GM18951 (cell line): Measurements from ENCODE around the gene DLK1.

ENCODE experiments used
- POLR2A ChIP-seq: IDR thresholded peaks from 4 replicates; pipeline ENCODE4 v1.6.1; 2011; ENCODE audit warnings: mild to moderate bottlenecking; ENCODE audit not compliant: insufficient read length, insufficient read depth; ENCODE audit errors: extremely low read depth
- in situ Hi-C: fragments of 300-500 bp; cut with MboI; formaldehyde crosslinking; loops from one replicate; pipeline ENCODE4 v1.12.0; 2022; ENCODE audit warnings: low sequenced_read_pairs, mixed read lengths, inconsistent platforms; ENCODE audit not compliant: unreplicated experiment

DLK1 gene

DNA sequence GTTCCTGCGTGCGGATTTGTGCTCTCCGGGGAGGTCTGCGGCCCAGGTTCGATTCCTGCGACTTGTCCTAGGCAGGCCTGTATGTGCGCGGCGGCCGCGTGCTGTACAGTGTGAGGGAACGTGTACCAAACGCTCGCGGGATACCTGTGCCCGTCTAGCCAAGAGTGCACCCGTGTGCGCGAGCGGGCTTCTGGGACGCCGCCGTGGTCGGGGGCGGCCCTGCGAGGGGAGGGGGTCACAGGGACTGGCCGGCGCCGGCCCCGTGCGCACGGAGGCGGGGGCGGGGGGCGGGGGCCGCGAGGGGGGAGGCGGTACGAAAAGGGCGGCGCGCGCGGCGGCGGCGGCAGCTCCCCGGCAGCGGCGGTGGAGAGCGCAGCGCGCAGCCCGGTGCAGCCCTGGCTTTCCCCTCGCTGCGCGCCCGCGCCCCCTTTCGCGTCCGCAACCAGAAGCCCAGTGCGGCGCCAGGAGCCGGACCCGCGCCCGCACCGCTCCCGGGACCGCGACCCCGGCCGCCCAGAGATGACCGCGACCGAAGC, at the start of gene DLK1:
Gene DLK1 (plus strand): TSS at position 343 of the 536 bp plus-strand sequence. CDS start 177 bp downstream, at position 520.
- in situ Hi-C loops: no loop called here
- TF ChIP-seq POLR2A: no peak

- no peak for TF ChIP-seq POLR2A
- in situ Hi-C loops: no loop called here
Measured at GRCh38 chr14:100677152-100677551, 49.5 kb upstream of the DLK1 start.

- TF ChIP-seq POLR2A: no peak
- in situ Hi-C loops: no loop called here
Measured at GRCh38 chr14:100677554-100678468, 48.9 kb upstream of the DLK1 start.

DNA sequence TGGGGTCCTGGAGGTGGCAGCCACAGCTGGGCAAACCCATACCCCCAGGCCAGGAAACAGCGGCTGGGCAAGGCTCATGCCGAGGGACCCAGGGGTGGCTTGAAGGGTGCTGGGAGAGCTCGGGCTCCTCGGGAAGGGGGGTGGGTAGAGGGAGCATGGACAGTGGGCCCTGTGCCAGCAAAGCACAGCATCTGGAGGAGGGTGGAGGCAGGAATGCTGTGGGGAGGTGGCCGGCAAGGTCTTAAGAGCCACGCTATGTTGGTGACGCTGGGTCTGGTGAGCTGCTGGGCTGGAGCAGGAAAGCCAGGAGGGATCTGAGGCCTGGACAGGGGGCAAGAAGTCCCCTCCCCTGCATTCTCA, 48.2 kb upstream of the DLK1 start:
- in situ Hi-C loops: no loop called here
- no peak for TF ChIP-seq POLR2A

DNA sequence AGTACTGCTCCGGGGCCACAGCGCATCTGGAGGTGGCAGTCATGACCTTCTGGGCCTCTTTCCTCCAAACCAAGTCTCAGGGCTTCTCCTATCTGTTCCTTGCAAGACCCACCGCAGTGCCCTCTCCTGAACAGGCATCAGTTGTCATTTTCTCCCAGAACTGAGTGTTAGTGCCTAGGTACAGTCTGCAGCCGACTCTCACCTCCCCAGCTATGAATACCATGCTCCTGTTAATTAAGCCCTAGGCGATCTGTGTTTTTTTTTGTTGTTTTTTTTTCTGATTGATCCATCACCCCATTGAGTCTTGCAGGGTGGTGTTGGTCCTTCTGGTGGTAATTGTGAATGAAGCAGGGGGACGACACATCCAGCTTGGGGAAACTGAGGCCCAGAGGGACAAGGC, 47.5 kb upstream of the DLK1 start:
- in situ Hi-C loops: no loop called here
- TF ChIP-seq POLR2A: no peak

DNA sequence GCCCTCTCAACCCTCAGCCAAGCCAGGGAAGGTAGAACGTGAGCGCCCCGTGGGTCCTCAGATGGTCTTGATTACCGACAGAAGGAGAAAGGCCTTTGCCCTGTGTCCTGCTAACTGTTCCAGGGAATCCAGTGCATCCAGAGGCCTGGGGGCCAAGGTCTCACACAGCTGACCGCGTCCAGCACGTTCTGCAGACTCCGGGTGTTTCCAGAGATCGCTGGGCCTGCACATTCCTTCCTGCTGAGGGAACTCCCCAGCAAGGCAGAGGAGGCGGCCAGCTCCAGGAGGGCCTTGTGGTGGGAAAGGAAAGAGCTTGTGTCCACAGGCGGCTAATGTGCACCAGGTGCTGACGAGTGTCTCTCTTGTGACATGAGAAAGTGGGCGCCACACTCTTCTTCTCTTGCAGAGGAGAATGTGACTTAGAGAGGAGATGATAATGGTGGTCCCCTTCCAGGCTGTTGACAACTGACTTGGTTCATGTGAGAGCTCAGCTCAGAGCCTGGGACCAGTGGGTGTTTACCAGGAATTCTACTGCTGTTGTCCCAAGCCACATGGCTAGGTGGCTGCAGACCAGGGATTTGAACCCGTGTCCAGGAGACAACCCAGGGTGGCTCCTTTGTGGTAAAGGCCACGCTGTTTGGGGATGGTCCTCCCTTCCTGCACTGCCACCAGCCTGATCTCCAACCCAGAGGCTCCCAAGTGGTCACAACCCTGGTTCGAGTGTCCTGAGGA, 46.8 kb upstream of the DLK1 start:
- in situ Hi-C loops: no loop called here
- TF ChIP-seq POLR2A: no peak

- in situ Hi-C loops: no loop called here
- TF ChIP-seq POLR2A: no peak
Measured at GRCh38 chr14:100680439-100681051, 46.1 kb upstream of the DLK1 start.

- in situ Hi-C loops: no loop called here
- no peak for TF ChIP-seq POLR2A
Measured at GRCh38 chr14:100681111-100681510, 45.6 kb upstream of the DLK1 start.

DNA sequence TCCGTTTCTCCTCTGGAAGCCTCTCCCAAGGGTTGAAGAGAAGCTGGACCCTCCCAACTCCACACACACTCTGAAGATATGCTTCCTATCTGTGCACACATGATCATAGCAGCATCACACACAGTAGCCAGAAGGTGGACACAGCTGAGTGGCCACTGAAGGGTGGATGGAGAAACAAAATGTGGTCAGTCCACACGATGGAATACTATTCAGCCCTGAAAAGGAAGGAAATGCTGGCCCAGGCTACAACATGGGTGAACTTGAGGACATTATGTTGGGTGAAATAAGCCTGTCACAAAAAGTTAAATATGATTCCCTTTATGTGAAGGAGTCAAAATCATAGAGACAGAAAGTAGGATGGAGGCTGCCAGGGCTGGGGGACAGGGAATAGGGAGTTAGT, 43.9 kb upstream of the DLK1 start:
- in situ Hi-C loops: no loop called here
- TF ChIP-seq POLR2A: no peak

GRCh38 chr14:100683578-100683977, 43.1 kb upstream of the DLK1 start:
- TF ChIP-seq POLR2A: no peak
- in situ Hi-C loops: no loop called here

DNA sequence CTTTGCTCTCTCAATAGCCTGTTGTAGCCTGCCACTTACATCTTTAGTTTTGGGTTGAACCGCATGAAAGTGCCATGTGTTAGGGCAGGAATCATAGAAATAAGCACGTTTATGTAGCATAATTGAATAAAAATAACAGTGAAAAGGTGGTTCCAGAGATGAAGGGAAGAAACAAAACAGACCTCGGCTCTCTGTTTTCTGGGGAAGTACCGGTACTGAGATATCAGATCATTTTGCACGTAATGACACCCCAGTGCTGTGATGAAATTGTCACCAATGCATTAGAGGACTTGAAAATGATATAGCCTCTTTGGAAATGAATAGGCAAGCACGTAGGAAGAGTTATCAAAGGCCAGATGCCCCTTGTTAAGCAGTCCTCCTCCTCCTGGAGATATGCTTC, 42.5 kb upstream of the DLK1 start:
- no peak for TF ChIP-seq POLR2A
- in situ Hi-C loops: no loop called here

DNA sequence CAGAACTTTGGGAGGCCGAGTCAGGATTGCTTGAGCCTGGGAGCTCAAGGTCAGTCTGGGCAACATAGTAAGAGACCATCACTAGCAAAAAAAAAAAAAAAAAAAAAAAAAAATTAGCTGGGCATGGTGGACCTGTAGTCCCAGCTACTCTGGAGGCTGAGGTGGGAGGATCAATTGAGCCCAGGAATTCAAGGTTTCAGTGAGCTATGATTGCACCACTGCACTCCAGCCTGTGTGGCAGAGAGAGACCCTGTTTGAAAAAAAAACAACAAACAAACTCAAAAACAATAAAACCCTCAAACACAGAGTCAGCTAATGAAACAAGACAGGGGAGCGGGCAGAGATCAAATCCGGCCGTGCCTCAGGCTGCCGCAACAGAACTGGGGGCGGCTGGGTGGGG, 41.7 kb upstream of the DLK1 start:
- in situ Hi-C loops: no loop called here
- no peak for TF ChIP-seq POLR2A

- in situ Hi-C loops: no loop called here
- no peak for TF ChIP-seq POLR2A
Measured at GRCh38 chr14:100686858-100687257, 39.8 kb upstream of the DLK1 start.
